Measurements from ENCODE around the gene UBAC2. TPM values are rescaled to one million over a fixed set of nuclear protein-coding genes. Genes with fewer than 3 reads are reported as not detected.

Gene UBAC2
- total and polyA plus RNA-seq, 10 donors, result 49.3 to 82.1 (median 66.2) TPM

DNA sequence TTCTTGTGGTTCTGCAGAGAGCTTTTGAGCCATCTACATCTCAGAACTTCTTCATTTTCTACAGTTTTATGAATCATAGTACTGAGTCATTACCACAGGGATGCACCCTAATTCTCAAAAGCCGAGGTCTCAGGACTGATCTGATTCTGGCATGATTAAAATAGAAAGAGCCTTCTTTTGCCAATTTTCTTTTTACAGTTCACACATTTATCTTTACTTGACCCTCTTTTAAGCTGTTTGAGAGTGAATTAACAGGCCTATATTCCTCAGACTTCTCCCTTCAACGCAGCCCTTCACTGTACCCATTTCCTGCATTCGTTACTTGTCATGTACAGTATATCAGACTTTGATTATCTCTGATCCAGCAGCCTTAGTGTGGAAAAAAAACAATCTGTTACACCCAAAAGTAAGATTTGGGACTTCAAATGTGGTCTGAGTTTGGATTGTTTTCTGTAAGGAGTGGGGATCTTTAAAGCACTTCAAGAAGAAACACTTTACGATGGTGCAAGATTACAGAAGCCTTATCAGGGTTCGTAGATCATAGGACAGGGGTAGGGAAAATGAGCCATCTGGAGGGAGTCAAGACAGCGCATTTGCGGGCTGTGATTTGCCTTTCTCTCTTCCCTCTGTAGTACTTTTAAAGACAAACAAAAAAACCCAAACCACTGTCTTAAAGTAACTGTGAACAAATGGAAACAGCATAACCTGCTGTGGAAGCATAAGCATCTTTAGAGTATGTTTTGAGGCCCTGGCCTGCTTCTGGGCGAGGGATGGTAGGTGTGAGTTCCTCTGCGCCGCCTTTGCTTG, 121.8 kb downstream of the UBAC2 start:
- peak overlapping the region in 1 of 8 donors; percentile 8 for H3K4me3 ChIP-seq
- H3K4me1 ChIP-seq, result peaks cover 17 to 95% (median 56%) of the 10 kb centered on the region in 6 donors
- TF ChIP-seq, protein P1, sequence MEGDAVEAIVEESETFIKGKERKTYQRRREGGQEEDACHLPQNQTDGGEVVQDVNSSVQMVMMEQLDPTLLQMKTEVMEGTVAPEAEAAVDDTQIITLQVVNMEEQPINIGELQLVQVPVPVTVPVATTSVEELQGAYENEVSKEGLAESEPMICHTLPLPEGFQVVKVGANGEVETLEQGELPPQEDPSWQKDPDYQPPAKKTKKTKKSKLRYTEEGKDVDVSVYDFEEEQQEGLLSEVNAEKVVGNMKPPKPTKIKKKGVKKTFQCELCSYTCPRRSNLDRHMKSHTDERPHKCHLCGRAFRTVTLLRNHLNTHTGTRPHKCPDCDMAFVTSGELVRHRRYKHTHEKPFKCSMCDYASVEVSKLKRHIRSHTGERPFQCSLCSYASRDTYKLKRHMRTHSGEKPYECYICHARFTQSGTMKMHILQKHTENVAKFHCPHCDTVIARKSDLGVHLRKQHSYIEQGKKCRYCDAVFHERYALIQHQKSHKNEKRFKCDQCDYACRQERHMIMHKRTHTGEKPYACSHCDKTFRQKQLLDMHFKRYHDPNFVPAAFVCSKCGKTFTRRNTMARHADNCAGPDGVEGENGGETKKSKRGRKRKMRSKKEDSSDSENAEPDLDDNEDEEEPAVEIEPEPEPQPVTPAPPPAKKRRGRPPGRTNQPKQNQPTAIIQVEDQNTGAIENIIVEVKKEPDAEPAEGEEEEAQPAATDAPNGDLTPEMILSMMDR (IDR thresholded peaks at IDR 0.05 in 8 of 11, conservative IDR thresholded peaks at IDR 0.05 in 3 of 11), result no peak
- TF ChIP-seq POLR2A (IDR thresholded peaks at IDR 0.05), result no peak
- no peak for TF ChIP-seq POLR2AphosphoS5 (IDR thresholded peaks at IDR 0.05)
- intact Hi-C loops (cut with DNase I; ENCODE audit: low total_unique reads), result no loop called here
- WGBS, 5 donors, result 50 to 61% (median 53%) methylated on average over 10 of the region's 10 CpGs
- H3K36me3 ChIP-seq, result peaks cover 0 to 45% (median 7%) of the 10 kb centered on the region in 6 donors
- DNase-seq, result no peak
- no peaks in the 10 kb centered on the region for H3K27me3 ChIP-seq (replicated peaks in 1 of 7)
- H3K9me3 ChIP-seq, result no peaks in the 10 kb centered on the region
- H3K27ac ChIP-seq, result peak overlapping the region; percentile 30 to 78 (median 66)

DNA sequence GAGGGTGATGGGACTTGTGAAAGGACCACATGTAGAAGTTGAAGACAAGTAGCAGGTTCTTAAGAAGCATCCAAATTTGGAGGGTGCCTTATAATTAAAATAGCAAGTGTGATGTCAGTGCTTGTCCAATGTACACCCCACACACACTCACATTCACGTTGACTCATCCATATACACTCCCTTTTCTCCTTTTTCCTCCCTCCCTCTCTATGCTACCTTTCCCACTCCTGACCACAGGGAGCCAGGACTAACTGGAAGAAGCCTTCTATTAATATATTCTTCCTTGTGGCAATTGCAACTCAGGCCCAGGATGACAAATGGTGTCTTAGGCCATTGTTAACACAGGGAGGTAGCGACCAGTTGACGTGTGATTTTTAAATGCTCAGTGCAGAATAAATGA, 122.8 kb downstream of the UBAC2 start:
- DNase-seq, result no peak
- Histone ChIP-seq H3K27me3 (replicated peaks in 1 of 7) (no peaks in the 10 kb centered on the region), H3K27ac (peak overlapping the region in 6 of 8 donors; percentile 56 to 78 (median 68)), H3K9me3 (no peaks in the 10 kb centered on the region), H3K36me3 (peaks cover 0 to 42% (median 3%) of the 10 kb centered on the region in 6 donors), H3K4me1 (peaks cover 17 to 88% (median 56%) of the 10 kb centered on the region in 6 donors), H3K4me3 (no peak overlapping the region)
- TF ChIP-seq POLR2AphosphoS5 (IDR thresholded peaks at IDR 0.05) (no peak), POLR2A (IDR thresholded peaks at IDR 0.05) (no peak)
- TF ChIP-seq, protein P1 (IDR thresholded peaks at IDR 0.05 in 8 of 11, conservative IDR thresholded peaks at IDR 0.05 in 3 of 11), result no peak
- WGBS, 5 donors, result 65 to 97% (median 94%) methylated on average over 3 of the region's 3 CpGs
- intact Hi-C loops (cut with DNase I; ENCODE audit: low total_unique reads), result no loop called here

DNA sequence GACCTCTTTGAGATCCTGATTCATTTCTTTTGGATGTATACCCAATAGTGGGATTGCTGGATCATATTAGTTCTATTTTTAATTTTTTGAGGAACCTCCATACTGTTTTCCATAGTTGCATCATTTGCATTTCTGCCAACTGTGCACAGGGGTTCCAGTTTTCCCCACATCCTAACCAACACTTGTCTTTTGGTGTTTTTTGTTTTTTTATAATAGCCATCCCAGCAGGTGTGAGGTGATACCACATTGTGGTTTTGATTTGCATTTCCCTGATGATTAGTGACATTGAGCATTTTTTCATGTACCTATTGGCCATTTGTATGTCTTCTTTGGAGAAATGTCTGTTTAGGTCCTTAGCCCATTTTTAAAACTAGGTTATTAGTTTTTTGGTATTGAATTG, 125.4 kb downstream of the UBAC2 start:
- Histone ChIP-seq H3K4me3 (no peak overlapping the region), H3K9me3 (no peaks in the 10 kb centered on the region), H3K36me3 (peaks cover 0 to 47% (median 7%) of the 10 kb centered on the region in 6 donors), H3K4me1 (peaks cover 10 to 66% (median 43%) of the 10 kb centered on the region in 6 donors), H3K27ac (no peak overlapping the region), H3K27me3 (replicated peaks in 1 of 7) (no peaks in the 10 kb centered on the region)
- DNase-seq, result no peak
- intact Hi-C loops (cut with DNase I; ENCODE audit: low total_unique reads), result no loop called here
- TF ChIP-seq POLR2A (IDR thresholded peaks at IDR 0.05), result no peak
- TF ChIP-seq POLR2AphosphoS5 (IDR thresholded peaks at IDR 0.05), result no peak
- TF ChIP-seq, protein P1 (IDR thresholded peaks at IDR 0.05 in 8 of 11, conservative IDR thresholded peaks at IDR 0.05 in 3 of 11), result no peak

DNA sequence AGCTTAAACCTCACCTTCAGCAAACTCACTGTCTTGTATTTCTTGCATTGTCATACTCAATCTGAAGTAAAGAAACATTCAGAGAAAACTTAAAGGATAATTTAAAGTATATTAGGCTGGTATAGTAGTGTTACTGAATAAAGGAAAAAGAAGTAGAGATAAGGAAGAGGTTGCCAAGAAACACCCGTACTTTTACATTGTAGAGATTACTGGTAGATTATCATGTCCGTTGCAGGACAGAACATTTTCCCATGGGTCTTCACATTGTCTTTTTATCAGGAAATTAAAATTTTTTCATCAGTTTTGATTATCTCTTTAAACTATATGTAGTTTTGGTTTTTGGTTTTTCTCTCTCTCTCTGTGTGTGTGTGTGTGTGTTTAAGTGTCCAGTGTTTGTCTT, 126.5 kb downstream of the UBAC2 start:
- TF ChIP-seq, protein P1 (IDR thresholded peaks at IDR 0.05 in 8 of 11, conservative IDR thresholded peaks at IDR 0.05 in 3 of 11), result no peak
- TF ChIP-seq POLR2AphosphoS5 (IDR thresholded peaks at IDR 0.05) (no peak), POLR2A (IDR thresholded peaks at IDR 0.05) (no peak)
- Histone ChIP-seq H3K9me3 (no peaks in the 10 kb centered on the region), H3K27me3 (replicated peaks in 1 of 7) (no peaks in the 10 kb centered on the region), H3K4me1 (peaks cover 3 to 66% (median 36%) of the 10 kb centered on the region in 6 donors), H3K36me3 (peaks cover 0 to 49% (median 9%) of the 10 kb centered on the region in 6 donors), H3K27ac (no peak overlapping the region), H3K4me3 (no peak overlapping the region)
- 87 to 96% (median 90%) methylated on average over 2 of the region's 2 CpGs for WGBS, 5 donors
- intact Hi-C loops (cut with DNase I; ENCODE audit: low total_unique reads), result no loop called here
- no peak for DNase-seq

Data from spleen (tissue), 11 donors.